HG03108 (cell line): Measurements from ENCODE around the gene VASP.

ENCODE experiments used
- ATAC-seq: cut with Tn5 transposase; IDR thresholded peaks from one replicate; pipeline ENCODE4 v1.9.1; 2021; ENCODE audit warnings: moderate library complexity; ENCODE audit not compliant: unreplicated experiment

VASP gene

GRCh38 chr19:45547965-45548609 lies 40.8 kb downstream of the VASP start:
- ATAC-seq: no peak

GRCh38 chr19:45553464-45553863 lies 46.2 kb downstream of the VASP start:
- no peak for ATAC-seq

GRCh38 chr19:45554481-45554880 lies 47.2 kb downstream of the VASP start:
- ATAC-seq: no peak

GRCh38 chr19:45556835-45557234 lies 49.6 kb downstream of the VASP start:
- no peak for ATAC-seq

GRCh38 chr19:45558399-45558878 lies 51.2 kb downstream of the VASP start:
- ATAC-seq: peak; percentile 69

DNA sequence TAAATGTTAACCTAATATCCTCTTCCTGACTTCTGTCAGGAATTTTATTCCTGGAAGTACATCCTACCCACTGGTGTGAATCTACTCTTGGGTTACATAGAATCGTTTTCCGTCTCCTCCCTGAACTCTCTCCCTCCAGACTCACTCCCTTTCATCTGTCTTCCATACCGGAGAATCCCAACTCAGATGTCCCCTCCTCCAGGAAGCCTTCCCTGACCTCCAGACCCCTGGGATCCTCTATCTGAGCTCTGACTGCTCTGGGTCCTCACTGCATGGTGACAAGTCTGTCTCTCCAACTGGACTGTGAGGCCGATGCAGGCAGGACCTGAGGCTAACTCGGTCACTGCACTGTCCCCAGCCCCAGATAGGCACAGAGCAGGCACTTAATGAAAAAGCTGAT lies 52.8 kb downstream of the VASP start:
- no peak for ATAC-seq

GRCh38 chr19:45560686-45561085 lies 53.4 kb downstream of the VASP start:
- ATAC-seq: no peak

DNA sequence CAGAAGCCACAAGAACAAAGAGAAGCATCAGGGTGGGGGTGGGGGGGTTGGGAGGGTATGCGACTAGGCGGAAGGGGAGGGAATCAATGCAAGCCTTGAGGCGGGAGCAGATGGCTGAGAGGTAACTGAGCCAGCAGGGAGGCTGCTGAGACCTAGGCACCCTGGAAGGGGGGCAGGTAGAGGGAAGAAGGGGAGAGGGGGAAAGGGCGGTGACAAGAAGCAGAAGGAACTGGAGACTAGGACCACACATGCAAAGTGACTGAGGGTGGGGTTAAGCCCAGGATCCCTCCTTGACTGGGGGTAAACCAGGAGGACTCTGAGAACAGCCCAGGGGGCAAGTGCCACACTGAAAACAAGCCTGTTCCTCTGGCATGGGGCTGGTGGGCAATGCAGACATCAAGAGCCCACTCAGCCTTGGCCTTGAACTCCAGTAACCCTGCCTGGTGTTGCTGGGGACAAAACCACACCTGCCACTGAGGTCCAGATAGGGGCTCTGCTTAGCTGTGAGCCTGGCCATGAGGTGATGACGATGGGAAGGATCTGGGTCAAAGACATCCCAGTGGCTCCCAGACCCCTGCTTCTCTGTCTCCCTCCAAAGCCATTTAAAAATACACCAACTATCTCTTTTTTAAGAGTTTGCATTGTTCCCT lies 57.0 kb downstream of the VASP start:
- ATAC-seq: no peak

- no peak for ATAC-seq
Observed at GRCh38 chr19:45567609-45568008, 60.3 kb downstream of the VASP start.

DNA sequence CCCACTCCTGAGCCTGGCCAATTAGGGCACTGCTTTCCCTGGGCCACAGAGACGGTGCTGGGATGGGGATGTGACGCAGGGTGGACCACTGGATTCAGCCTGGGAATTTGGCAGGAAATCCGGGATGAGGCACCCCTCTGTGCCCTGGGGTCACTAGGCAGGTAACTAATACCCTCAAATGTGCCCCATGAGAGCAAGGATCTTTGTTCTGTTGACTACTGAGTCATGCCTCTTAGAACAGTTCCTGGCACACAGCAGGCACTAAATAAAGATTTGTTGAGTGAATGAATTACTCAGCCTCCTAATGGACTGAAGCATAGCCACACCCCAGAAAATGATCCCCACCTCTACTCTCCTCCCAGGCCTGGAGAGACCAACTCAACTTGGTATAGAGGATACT lies 61.5 kb downstream of the VASP start:
- no peak for ATAC-seq

- no peak for ATAC-seq
Observed at GRCh38 chr19:45569619-45570421, 62.5 kb downstream of the VASP start.

GRCh38 chr19:45571457-45572220 lies 64.4 kb downstream of the VASP start:
- ATAC-seq: no peak

- no peak for ATAC-seq
Observed at GRCh38 chr19:45574526-45574925, 67.2 kb downstream of the VASP start.

DNA sequence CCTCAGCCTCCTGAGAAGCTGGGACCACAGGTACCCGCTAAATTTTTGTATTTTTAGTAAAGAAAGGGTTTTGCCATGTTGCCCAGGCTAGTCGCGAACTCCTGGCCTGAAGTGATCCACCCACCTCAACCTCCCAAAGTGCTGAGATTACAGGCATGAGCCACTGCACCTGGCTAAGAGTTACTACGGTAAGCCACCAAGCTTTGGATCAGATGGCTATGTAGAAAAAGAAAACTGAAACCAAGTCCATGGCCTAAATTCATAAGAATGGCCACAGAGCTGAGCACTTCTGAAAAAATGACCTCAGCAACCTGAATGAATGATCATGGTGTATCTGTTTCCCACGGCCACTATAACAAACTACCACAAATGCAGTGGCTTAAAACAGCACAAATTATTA lies 67.9 kb downstream of the VASP start:
- ATAC-seq: no peak
